GM06990 (cell line): Measurements from ENCODE around the gene HOXB1.

Experiments
- DNase-seq: peaks from one replicate; pipeline ENCODE4 v3.0.0-alpha.2; 2011; ENCODE audit not compliant: insufficient read length; ENCODE audit errors: extremely low read depth
- H3K27me3 ChIP-seq: replicated peaks from 2 replicates; pipeline ENCODE4 v1.6.0; 2011; ENCODE audit warnings: low read length; ENCODE audit not compliant: control insufficient read depth, insufficient read depth
- H3K36me3 ChIP-seq: 2 replicates; pipeline ENCODE4 v1.5.1; 2011; ENCODE audit warnings: low read length; ENCODE audit not compliant: control insufficient read depth, insufficient read depth
- H3K4me3 ChIP-seq: replicated peaks from 2 replicates; pipeline ENCODE4 v1.5.1; 2011; ENCODE audit warnings: low read depth, mild to moderate bottlenecking, control low read depth, low read length
- TF ChIP-seq, protein P1 (sequence below): IDR thresholded peaks from 2 replicates; pipeline ENCODE4 v1.5.1; 2011; ENCODE audit warnings: low read length, control low read depth, mild to moderate bottlenecking, inconsistent platforms; ENCODE audit not compliant: insufficient read depth, poor library complexity, severe bottlenecking

Gene HOXB1

DNA sequence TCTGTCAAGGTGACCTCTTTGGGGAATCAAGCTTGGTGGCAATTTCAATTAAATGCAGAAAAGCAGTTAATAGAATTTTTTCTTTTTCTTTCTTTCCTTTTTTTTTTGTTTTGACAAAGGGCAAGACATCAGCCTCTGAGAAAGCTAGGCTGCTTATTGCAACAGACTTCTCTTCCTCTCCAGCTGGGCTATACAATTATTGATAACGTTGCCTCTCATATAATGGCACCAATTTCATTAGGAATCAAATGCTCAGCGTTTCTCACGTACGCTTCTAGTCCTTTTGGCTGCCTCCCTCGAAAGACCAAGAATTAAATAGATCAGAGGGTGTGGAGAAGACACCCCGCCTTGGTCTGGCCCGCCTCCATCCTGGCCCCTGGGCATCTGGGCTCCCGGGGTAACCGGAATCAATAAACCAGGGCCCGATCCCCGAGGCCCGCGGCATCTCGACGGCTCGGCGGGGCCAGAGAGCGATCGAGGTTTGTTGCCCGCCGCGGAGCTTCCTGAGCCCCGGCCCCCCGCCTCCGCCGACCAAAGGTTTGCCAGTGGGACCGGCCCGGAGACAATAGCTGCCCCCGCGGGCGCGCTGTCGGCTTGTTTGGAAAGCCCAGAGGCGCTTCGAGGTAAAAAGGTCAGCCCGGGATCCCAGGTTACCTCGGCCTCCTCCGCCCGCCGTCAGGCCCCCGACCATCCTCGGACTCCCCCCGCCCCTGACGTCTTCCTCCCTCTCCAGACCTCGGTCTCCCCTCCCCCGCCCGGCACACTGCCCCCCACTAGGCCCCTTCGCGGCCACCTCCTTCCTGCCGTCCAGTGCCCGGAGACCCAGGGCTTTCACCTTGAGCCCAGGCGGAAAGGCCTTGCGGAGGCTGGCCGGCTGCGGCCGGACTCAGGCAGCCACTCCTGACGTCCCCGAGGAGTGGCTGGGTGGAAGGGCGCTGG lies 3.9 kb downstream of the HOXB1 start:
- H3K4me3 ChIP-seq = no peak overlapping the region
- H3K36me3 ChIP-seq = no peaks in the 10 kb centered on the region
- DNase-seq = no peak
- TF ChIP-seq, protein P1, sequence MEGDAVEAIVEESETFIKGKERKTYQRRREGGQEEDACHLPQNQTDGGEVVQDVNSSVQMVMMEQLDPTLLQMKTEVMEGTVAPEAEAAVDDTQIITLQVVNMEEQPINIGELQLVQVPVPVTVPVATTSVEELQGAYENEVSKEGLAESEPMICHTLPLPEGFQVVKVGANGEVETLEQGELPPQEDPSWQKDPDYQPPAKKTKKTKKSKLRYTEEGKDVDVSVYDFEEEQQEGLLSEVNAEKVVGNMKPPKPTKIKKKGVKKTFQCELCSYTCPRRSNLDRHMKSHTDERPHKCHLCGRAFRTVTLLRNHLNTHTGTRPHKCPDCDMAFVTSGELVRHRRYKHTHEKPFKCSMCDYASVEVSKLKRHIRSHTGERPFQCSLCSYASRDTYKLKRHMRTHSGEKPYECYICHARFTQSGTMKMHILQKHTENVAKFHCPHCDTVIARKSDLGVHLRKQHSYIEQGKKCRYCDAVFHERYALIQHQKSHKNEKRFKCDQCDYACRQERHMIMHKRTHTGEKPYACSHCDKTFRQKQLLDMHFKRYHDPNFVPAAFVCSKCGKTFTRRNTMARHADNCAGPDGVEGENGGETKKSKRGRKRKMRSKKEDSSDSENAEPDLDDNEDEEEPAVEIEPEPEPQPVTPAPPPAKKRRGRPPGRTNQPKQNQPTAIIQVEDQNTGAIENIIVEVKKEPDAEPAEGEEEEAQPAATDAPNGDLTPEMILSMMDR = no peak
- no peaks in the 10 kb centered on the region; the same call in 1 of the 2 replicates for H3K27me3 ChIP-seq

DNA sequence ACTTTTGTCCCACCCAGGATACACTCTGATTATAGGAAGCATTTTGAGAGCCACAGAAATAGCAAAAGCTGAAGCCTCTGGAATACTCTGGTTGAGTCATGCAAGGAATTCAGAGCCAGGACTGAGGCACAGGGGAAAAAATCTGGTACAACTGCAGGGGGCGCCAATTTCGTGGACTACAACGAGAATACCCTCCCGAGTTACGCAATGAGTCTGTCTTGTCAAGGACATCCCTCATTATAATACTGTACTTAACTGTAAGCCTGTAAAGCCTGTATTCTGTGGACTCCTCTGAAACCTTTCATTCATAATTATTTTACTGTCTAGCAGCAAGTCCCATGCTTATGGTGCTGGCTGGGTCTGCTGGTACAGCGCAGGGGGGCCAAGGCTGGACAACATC lies 7.8 kb downstream of the HOXB1 start:
- Histone ChIP-seq H3K4me3 (no peak overlapping the region), H3K36me3 (no peaks in the 10 kb centered on the region), H3K27me3 (no peaks in the 10 kb centered on the region; the same call in 1 of the 2 replicates)
- no peak for DNase-seq
- TF ChIP-seq, protein P1 = no peak

DNA sequence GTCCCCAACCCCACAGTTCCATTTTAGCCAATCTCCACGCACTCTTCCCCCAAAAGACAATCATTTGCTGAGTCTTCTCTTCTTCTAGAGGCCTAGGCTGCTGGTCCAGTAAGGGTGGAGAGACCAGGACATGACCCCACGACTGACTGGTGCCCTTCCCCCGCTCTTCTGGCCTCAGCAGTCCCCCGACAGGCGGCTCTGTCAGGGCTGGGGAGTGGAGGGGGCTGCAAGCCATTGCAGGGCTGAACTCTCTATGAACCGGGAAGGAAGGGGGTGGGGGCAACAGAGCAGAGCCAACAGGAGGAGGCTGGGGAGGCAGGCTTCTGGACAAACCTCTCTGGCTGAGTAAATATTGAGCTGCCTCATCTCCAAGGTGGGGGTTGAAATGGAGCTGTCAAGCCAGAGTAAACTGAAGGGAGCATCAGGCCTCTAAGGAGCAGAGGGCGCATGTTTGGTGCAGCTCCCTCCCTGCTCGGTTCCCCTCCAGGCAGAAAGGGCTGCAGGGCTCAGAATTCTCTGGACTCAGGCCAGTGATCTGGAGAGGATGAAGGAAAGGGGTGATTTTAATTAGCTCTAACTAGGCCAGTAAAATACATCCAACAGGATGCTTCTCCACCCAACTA lies 8.7 kb downstream of the HOXB1 start:
- H3K36me3 ChIP-seq = no peaks in the 10 kb centered on the region
- H3K27me3 ChIP-seq = no peaks in the 10 kb centered on the region; the same call in 1 of the 2 replicates
- no peak overlapping the region for H3K4me3 ChIP-seq
- TF ChIP-seq, protein P1 = no peak
- DNase-seq = no peak

DNA sequence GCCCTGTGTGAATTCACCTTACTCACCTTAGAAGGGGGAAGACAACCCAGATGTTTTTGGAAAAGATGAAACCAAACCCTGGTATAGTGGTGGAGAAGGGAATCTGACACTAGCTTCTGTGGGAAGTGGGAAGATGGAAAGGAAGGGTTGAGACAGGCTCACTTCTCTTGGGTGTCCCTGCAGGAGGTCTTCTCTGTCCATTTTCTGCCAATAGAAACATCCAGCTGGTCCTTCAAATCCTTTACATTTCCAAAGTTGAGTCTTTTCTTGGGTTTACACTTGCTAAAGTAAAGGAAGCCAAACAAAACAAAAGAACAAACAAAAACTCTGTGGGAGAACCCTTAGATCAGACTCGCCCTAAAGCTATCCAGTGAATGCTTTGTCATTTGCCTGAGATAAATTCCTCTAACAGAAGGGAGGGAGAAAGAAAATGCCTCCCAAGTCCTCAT lies 10.2 kb downstream of the HOXB1 start:
- no peak for DNase-seq

DNA sequence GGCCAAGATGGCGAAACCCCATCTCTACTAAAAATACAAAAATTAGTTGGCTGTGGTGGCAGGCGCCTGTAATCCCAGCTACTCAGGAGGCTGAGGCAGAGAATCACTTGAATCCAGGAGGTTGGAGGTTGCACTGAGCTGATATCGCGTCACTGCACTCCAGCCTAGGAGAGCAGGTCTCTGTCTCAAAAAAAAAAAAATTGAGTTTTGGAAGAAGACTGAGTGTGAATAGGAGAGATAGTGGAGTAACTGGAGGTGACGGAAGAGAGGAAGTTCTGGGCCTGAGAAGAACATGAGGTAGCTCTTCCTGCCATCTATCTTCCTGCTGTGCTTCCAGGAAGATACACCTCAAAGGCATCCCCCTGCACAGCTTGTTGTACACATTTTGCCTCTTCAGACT lies 11.4 kb downstream of the HOXB1 start:
- Histone ChIP-seq H3K4me3 (no peak overlapping the region), H3K27me3 (no peaks in the 10 kb centered on the region), H3K36me3 (no peaks in the 10 kb centered on the region)
- TF ChIP-seq, protein P1 = no peak
- no peak for DNase-seq

More for the DNA sequence above, 10.2 kb downstream of the HOXB1 start:
- no peaks in the 10 kb centered on the region for H3K27me3 ChIP-seq
- H3K4me3 ChIP-seq = no peak overlapping the region
- TF ChIP-seq, protein P1 = no peak
- H3K36me3 ChIP-seq = no peaks in the 10 kb centered on the region
